ENCODE results near the gene ANO7. TPM values are rescaled to one million over a fixed set of nuclear protein-coding genes. Genes with fewer than 3 reads are reported as not detected.

ANO7 gene
- total RNA-seq, 1 experiment from 2014 or later: 5.2 TPM

- Histone ChIP-seq H3T11ph (ENCODE audit: low read length) (no peak overlapping the region), H2AK5ac (ENCODE audit: insufficient read length, low read length) (no peak overlapping the region), H2BK5ac (ENCODE audit: insufficient read length, low read length) (no peak overlapping the region), H2BK15ac (ENCODE audit: low read depth, low read length) (no peak overlapping the region), H2BK20ac (ENCODE audit: low read depth, low read length, poor library complexity, severe bottlenecking) (no peak overlapping the region), H4K8ac (replicated peaks; ENCODE audit: insufficient read length, low read depth, low read length) (no peak overlapping the region), H3K4me2 (ENCODE audit: insufficient read depth, insufficient read length, low read length) (no peak overlapping the region), H4K91ac (ENCODE audit: insufficient read length, low read depth, low read length) (no peak overlapping the region), H2BK12ac (ENCODE audit: insufficient read length, low read depth, low read length) (no peak overlapping the region), H3K56ac (ENCODE audit: insufficient read length, low read depth, low read length) (no peak overlapping the region), H3K27me3 (ENCODE audit: insufficient read depth, low read length) (no peaks in the 10 kb centered on the region), H3K4ac (ENCODE audit: low read depth, low read length) (no peak overlapping the region), H3K9ac (ENCODE audit: extremely low read depth, insufficient read length, low read length) (no peak overlapping the region), H2AFZ (ENCODE audit: low read length) (no peak overlapping the region), H3K18ac (ENCODE audit: insufficient read length, low read depth, low read length) (no peak overlapping the region), H3K79me2 (ENCODE audit: insufficient read depth, low read length) (no peaks in the 10 kb centered on the region), H3K4me1 (ENCODE audit: insufficient read depth, low read length) (no peaks in the 10 kb centered on the region), H3K14ac (ENCODE audit: insufficient read depth, low read length) (no peak overlapping the region), H2BK120ac (ENCODE audit: low read depth, low read length, poor library complexity, severe bottlenecking) (no peak overlapping the region), H3K9me3 (ENCODE audit: control insufficient read depth, low read depth, low read length) (no peaks in the 10 kb centered on the region), H3K23ac (ENCODE audit: insufficient read length, low read depth, low read length) (no peak overlapping the region), H3K23me2 (ENCODE audit: insufficient read length, low read depth, low read length, poor library complexity, severe bottlenecking) (no peaks in the 10 kb centered on the region), H4K20me1 (ENCODE audit: control insufficient read depth, insufficient read depth, insufficient read length) (no peaks in the 10 kb centered on the region), H3K79me1 (ENCODE audit: insufficient read depth, low read depth, low read length, poor library complexity, severe bottlenecking) (no peaks in the 10 kb centered on the region), H4K5ac (ENCODE audit: insufficient read length, low read depth, low read length) (no peak overlapping the region), H3K27ac (ENCODE audit: insufficient read length, low read depth, low read length) (no peak overlapping the region)
- no peaks in the 10 kb centered on the region for H3K27me3 Mint-ChIP-seq (ENCODE audit: low read depth)
- no peak overlapping the region for H3K4me3 Mint-ChIP-seq
- DNase-seq: no peak
- peaks cover 4 to 14% (median 5%) of the 10 kb centered on the region in 3 experiments; a peak in 3 of 7 replicates for H3K36me3 Mint-ChIP-seq (ENCODE audit: insufficient read depth in 1 of 3, low read depth in 3 of 3)
- TF ChIP-seq CTCF (conservative IDR thresholded peaks at IDR 0.05): no peak
- no CpG with 5 or more reads among the region's 4 CpGs for WGBS (ENCODE audit: extremely low coverage, insufficient read length, low lambda C conversion rate)
- H3K27ac Mint-ChIP-seq: peak overlapping the region in 1 of 3 experiments; percentile 36; a peak in 2 of 7 replicates
- H3K9me3 Mint-ChIP-seq: no peaks in the 10 kb centered on the region
- H3K4me1 Mint-ChIP-seq: peaks cover 0 to 6% of the 10 kb centered on the region in 2 experiments; a peak in 2 of 4 replicates
These were observed 8.6 kb upstream of the ANO7 start for GRCh38 chr2:241179899-241180298.
